Measurements from ENCODE around the gene ASIC5.
"Not testable (repeated sequence)": the region's sequence is repeated elsewhere in the genome, so short reads cannot be mapped to it uniquely, and the experiment has no call there.

The ASIC5 gene, protein sequence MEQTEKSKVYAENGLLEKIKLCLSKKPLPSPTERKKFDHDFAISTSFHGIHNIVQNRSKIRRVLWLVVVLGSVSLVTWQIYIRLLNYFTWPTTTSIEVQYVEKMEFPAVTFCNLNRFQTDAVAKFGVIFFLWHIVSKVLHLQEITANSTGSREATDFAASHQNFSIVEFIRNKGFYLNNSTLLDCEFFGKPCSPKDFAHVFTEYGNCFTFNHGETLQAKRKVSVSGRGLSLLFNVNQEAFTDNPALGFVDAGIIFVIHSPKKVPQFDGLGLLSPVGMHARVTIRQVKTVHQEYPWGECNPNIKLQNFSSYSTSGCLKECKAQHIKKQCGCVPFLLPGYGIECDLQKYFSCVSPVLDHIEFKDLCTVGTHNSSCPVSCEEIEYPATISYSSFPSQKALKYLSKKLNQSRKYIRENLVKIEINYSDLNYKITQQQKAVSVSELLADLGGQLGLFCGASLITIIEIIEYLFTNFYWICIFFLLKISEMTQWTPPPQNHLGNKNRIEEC

DNA sequence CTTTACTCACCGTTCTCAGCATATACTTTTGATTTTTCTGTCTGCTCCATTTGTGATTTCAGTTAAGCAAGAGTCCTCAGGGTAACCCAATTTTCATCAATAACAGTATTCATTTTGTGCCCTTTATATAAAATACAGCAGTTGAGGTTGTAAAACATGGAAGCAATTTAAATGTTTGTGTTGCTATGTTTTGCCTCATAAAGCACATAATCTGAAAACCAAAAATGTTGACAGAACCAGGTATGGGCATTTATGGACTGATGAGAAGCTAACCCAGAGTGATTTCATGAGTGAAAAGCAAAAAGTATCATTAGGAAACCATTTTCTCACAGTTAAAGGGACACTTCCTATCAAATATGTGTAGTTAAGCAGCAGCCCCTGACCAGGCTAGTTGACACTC, at the start of gene ASIC5:
ASIC5 (minus strand) TSS at position 101 of the 400 bp plus-strand sequence; CDS start at position 50, 51 bp downstream.
- no peak for DNase-seq

DNA sequence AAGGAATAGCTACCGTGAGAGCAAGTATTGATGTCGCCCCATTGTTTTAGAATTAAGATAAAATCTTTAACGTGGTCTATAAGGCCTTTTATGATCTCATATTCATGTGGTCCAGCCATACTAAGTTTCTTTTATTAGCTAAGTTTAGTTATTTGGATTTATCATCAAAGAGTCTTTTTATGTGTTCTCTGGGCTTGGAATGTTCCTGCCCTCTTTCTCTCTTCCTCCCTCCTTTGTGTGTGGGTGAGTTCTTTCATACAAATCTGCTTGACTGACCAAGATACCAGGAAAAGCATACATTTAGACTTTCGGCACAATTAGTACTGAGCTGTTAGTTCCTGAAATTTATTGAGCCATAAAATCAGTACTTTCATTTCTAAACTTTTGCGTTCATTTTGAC, 48.7 kb upstream of the ASIC5 start:
- DNase-seq = no peak

DNA sequence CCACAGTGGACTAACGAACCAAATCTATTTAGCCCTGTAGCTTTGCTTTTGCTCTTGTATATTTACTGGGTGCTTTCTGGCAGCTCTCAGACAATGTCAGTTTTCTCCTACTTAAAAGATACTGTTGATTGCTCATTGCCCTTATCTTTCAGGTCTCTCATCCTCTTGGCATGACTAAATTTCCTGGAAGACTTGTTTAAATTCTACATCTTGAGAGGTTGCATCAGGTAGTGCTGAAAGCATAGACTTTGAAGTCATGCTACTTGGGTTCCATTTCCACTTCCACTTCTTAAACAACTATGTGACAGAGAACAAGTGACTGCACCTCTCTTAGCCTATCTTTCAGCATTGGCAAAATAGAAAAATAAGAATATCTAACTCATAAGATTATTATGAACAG, 45.8 kb upstream of the ASIC5 start:
- DNase-seq = no peak

DNA sequence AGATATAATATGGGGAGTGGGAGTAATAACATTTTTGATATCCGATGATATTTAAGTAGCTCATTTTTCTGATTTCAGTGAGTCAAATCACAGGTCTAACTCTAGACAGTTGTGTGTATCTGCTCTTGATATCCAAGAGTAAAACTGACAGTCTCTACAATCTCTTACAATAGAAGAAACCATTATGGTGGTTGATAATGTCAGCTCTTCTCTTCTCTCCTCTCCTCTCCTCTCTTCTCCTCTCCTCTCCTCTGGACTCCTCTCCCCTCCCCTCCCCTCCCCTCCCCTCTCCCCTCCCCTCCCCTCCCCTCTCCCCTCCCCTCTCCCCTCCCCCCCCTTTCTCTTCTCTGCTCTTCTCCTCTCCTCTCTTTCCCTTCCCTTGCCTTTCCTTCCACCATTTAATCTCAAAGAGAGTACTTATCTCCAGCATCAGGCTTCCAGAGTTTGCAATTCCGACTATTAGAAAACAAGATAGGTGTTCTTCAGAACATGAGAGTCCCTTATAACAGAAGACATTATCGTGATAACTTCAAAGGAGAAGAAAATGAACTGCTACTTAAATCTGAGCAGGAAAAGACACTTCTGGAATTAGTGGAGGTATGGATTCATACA, 43.6 kb upstream of the ASIC5 start:
- DNase-seq = no peak

DNA sequence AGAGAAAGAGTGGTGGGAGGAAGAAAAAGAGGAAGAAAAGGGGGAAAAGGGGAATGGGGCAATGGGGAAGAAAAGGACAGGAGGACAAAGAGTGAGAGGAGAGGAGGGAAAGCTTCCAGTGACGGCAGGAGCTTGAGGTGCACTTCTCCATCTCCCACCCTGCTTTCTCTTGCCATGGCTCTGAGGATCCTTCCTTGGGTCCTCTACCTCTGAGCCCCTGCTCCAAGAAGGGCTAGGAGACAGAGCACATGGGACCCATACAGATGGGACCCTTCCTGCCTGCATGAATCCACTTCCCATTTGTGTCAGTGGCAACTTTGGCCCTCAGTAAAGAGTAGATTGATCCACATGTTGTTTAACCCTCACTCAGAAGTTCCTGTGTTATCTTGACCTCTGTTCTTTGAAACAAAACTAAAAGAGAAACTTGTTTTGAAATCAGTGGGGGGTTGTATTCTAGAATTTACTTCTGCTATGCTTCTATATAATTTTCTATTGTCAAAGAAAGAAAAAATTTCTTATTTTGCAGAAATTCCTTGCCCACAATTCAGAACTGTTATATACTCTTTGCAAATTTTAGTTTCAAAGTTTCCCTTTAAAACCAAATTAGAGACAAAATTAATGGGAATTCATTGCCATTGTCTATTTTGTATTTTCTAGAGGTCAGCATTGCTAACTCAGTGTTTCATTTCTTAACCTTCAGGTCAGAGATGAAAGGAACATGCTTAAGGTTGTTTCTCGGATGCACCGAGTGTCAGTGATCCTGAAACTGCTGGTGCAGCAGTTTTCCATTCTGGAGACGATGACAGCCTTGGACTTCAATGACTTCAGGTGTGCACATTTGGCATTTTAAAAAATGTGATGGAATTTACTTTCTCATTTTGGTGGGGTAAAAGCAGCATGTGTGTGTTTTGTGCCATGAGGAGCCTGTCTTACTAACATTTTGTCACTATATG, 42.4 kb upstream of the ASIC5 start:
- DNase-seq = no peak

DNA sequence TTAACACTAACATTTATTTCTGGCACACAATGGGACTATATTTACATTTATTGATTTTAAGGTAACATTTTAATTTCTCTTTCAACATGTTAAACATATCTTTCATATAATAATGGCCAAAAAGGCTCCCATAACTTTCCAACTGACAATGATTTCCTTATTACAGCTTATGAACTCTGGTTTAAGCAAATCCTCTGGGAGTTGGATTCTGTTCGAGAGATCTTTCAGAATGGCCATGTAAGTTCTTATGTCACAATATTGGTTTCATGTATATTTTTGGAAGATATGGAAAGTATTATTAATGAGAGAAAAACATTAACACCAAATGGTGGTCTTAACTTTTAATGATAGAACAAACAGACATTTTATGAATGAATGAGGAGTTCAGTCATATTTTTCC, 41.5 kb upstream of the ASIC5 start:
- DNase-seq = no peak

DNA sequence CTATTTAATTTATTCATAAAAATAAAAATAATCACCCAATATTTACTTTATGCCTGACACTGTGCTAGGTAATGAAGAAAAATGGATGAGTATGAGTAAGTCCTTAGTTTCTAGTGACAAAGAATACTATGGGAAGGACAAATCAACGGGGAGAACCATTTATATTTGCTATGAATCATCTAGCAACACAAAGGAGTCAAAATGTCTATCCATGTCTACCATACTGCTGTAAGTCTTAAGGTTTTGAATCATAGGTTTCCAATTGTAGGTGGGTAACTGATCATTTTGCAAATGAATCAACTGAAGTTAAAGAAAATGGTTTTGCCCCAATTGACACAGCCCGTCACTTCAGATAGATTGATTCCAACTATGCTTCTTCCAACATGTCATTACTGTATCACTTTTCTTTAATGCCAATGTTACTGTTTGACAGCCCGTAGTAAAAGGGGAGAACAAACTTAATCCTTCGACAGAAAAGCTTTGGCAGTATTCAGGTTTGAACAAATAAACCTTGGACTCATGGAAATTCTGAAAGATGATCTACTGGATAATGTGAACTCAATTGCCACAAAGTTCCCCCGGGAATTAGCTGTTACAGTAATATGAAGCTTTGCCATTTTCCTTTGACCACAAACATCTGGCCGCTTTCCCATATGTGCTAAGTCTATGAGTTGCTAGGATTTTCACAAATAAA, 40.6 kb upstream of the ASIC5 start:
- no peak for DNase-seq

DNA sequence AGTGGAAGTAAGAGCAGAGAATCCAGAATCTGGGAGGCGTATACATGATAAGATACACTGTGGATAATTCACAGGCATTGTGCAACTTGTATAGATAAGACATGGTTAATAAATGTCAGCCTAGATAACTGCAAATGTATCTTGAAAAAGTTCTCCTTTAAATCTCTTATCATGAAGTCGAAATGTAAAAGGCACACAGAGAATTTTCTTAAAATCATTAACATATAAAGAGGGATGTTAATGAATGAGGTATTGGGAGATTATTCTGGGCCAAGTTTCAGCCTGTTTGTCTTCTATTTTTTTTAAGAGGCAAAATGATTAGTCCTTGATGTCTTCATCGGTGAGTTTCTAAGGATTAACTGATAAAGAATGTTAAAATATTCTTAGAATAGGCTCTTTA, 38.3 kb upstream of the ASIC5 start:
- DNase-seq = no peak

DNA sequence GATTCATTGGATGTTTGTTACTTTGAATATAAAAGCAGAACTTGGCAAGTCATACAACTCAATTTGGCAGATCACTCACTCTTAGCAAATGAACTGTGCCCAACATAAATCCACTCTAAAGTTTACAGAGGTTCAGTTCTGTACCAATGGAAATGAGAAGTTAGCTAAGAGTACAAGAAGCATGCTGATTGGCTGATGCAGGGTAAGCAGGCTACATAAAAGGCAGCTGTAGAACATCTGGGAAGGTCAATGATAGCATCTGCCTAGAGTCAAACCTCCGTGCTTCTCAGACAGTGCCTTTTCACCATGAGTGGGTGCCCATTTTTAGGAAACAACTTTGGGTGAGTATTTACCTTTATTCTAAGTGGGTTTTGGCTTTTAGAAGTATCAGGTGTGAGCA, 37.4 kb upstream of the ASIC5 start, which contains the start of gene TDO2:
TDO2 (plus strand) TSS at position 244 of the 400 bp plus-strand sequence; CDS start at position 307, 63 bp downstream.
- DNase-seq = no peak

DNA sequence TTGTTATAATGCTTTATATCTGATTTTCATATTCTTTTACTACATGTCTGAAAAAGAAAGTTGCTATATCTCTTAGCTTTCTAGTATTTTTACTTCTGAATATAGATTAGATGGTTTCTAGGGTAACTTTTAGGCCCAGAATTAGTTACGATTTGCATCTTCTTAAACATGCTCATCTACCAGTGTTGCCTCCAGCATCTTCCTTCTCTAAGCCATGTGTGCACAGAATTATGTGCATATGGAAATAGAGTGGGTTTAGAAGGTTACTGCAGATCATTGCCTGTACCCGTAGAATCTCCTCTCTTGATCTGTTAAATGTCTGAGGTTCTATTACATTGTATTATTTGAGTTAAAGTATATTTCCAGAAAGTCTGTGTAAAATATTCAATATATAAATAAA, 34.9 kb upstream of the ASIC5 start:
- no peak for DNase-seq

DNA sequence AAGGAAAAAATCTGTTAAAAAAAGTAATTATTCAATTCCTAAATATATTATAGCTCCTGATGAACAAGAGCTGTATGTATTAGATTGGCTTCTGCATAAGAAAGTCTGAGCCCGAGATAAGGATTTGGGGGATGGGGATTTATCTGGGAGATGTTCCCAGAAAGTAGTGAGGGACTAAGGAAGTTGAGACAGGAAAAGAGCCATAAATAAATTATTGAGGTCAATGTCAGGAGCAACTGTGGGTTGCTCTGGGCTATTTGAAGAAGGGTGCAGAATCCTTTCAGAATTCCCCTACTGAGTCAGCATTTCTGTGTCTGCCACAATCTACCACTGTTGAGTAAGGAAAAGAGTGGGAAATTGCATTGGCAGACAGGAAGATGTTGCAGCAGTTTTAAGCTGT, 34.3 kb upstream of the ASIC5 start:
- no peak for DNase-seq

DNA sequence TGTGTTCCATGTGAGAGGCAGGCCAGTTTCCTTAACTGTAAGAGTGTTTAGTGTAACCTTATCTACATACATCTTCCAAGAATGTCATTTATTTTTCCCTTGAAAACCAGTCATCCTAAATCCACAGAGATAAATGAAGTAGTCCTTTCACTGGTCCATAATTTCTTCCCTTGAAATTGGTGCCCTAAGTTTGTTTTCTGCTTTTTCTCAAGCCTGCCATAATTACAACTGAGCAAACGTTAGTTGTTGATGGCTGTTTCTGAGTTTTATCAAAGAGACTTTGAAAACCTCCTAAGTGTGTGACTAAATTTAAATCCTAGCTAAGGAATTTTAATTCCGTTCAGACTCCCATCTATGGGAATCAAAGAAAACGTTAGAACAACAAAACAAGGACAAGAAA, 33.8 kb upstream of the ASIC5 start:
- DNase-seq = no peak

DNA sequence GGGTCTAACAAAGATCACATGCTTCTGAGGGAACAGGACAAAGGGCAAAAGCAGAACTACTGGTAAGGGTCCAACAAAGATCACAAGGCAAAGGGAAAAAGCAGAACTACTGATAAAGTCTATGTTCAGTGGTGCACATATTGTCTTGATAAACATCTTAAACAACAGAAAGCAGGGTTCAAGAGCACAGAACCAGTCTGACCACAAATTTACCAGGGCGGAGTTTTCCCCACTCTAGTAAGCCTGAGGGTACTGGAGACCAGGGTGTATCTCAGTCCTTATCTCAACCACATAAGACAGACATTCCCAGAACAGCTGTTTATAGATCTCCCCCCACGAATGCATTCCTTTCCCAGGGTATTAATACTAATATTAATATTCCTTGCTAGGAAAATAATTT, 32.3 kb upstream of the ASIC5 start:
- DNase-seq = not testable (repeated sequence)

DNA sequence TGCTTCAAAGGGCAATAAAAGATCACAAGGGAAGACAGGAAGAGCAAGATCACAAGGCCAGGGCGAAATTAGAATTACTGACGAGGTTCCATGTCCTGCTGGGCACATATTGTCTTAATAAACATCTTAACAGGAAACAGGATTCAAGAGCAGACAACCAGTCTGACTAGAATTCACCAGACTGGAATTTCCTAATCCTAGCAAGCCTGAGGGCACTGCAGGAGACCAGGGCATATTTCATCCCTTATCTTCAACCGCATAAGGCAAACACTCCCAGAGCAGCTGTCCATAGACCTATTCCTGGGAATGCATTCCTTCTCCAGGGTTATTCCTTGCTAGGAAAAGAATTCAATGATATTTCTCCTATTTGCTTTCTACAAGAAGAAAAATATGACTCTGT, 25.0 kb upstream of the ASIC5 start:
- DNase-seq = no peak

DNA sequence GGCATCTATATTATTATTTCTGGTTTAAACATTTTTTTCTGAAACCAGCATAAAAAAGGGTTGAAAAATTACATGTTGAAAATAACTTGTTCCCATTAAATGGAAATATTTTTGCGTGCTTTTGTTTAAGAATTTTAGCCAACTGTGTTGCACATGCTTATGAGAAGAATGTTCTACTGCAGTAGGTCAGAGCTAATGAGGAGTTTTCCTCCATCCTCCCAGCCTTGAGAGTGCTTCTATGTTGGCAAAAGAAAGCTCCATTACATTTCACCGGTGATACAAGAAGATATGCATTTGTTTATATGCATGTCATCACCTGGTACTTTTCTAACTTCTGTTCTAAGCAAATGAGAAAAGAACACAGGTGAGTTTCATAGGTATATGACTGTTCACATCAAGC, 23.9 kb upstream of the ASIC5 start:
- no peak for DNase-seq

DNA sequence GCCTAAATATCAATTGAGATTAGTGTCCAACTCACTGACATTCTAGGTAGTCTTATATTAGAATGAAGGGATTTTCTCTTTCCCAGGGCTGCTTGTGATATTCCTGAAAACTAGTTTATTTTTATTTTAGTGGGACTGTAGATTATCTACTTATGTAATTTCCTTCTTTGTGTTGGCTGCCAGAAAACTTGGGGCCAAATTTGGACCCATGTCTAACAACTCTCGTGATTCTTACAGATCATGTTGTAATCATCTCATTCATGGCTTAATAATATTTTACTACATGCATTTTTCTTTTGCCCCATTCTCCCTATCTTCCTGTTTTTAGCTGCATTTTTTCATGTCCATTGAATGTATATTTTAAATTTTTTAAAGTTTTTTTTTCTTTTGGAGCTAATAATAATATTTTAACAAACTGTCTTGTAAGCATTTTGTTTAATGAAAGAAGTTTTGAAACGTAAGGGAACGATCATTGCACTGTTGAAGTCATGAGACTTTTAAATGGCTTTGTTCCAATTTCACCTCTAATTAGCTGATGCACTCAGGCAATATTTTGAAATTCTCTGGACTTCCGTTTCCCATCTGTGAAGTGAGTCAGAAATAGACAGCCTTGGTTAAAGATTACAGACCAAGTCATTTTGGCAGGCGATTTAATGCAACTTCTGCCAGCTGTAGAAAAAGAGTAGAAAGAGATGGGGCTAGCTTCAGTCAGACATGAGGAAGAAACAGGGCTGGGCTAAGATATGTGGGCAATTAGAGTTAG, 23.1 kb upstream of the ASIC5 start:
- no peak for DNase-seq

DNA sequence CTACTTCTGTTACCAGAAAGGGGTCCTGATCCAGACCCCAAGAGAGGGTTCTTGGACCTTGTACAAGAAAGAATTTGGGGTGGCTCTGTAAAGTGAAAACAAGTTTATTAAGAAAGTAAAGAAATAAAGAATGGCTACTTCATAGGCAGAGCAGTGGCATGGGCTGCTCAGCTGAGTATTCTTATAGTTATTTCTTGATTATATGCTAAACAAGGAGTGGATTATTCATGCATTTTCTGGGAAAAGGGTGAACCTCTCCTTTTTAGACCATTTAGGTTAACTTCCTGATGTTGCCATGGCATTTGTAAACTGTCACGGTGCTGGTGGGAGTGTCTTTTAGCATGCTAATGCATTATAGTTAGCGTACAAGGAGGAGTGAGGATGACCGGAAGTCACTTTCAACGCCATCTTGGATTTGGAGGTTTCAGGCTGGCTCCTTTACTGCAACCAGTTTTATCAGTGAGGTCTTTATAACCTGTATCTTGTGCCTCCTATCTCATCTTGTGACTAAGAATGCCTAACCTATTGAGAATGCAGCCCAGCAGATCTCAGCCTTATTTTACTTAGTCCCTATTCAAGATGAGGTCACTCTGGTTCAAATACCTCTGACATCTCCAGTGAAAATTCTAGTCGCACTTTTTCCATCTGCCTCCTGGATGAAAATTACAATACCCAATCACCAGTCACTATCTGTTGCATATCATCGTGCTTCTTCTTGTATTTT, 21.9 kb upstream of the ASIC5 start:
- DNase-seq = no peak

DNA sequence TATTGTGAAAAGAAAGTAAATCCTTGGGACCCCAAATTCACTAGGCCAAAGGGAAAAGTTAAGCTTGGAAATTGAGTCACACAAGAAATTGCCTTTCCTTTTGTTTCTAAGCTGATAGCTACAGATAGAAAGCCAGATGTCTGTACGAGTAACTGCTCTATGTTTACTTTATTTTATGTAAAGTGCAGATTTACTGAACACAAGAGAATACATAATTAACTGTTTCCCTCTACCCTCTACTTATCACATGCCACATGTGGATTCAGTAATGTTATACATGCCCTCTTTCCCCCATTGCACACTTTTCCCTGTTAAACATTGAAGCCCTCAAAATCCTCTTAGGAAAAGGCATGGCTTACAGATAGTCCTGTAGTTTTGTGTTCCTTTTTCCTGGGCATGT, 21.0 kb upstream of the ASIC5 start:
- DNase-seq = no peak

DNA sequence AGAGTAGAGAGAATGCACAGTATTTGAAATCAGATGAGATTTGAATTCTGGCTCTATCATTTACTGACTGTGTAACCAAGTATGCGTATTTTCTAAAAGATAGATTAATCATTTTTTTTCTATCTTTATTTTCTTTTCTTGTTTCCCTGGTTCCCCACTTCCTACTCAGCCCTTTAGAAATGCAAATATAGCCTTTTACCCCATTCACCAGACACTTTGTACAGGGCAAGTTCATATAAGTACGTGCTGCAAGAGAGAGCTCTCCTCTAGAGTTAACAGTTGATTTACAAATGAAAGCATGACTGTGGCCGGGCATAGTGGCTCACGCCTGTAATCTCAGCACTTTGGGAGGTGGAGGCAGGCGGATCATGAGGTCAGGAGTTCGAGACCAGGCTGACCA, 19.6 kb upstream of the ASIC5 start:
- DNase-seq = no peak

DNA sequence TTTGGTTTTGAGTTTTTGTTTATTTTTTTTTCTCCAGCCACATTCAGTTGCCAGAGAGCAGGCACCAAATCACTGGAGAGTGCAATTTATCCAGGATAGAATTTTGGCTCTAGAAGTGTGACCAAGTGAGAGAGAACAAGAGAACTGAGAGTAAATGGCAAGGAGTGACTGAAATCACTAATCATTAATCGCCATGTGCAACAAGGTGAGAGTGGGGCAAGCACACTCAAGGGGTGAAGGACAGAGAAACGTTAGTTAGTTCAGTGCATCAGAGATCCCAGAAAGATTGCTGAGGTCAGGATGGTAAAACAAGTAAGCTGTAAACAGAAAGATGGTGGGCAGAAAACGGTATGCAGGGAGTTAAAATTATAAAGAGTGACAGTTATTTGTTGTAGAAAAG, 17.8 kb upstream of the ASIC5 start:
- DNase-seq = no peak

DNA sequence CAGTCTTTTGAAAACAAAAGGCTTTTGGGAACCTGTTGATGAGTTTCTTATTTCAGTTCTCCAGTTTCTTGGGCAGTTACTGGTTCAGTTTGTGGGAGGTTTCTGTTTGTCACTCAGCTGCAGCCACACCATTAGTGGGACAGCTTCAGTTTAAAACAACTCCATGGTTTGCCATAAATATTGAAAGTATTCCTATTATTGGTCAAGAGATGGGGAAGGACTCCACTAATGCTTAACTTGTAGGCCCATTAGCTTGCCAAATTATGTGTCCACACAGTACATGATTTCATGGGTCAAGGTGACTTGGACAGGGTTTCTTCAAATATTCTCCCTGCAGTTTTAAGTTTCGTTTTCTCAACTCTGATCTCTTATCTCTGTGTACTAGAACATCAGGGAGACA, 15.5 kb upstream of the ASIC5 start:
- DNase-seq = no peak
